GM19395 (cell line): ENCODE results near the gene SZRD1.
A peak's percentile ranks its signal among the peaks of the same experiment; 100 is the strongest.
"Not testable (repeated sequence)": the region's sequence is repeated elsewhere in the genome, so short reads cannot be mapped to it uniquely, and the experiment has no call there.

Experiments used
- ATAC-seq: cut with Tn5 transposase; IDR thresholded peaks from one replicate; pipeline ENCODE4 v1.9.1; 2021; ENCODE audit warnings: mild to moderate bottlenecking, moderate library complexity; ENCODE audit not compliant: unreplicated experiment

SZRD1 gene, protein sequence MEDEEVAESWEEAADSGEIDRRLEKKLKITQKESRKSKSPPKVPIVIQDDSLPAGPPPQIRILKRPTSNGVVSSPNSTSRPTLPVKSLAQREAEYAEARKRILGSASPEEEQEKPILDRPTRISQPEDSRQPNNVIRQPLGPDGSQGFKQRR

DNA sequence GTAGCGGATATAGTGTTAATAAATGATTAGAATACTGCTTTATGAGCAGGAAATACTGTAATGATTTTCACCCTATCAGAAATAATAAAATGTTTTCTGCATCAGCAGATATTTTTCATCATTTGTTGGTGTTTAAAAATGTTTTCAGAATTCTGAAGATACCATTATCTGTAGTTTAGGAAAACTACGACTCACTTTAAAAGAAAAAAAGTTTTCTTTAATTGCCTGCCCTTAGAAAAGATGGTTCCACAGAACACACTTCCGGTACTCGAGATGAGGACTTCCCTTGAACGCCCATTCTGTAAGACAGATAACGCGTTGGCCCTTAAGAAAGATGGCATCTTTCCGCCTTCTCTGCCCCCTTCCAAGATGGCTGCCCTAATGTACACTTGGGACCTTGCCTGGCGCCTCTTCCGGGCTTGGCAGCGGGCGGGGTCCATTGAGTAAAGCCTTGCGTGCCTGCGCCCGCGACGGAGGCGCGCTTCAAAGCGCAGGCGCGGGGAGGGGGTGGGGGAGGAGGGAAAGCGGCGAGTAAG, at the start of gene SZRD1:
TSS of gene SZRD1 (plus strand) at position 521 of the 536 bp plus-strand sequence. CDS start 16 bp downstream, outside the sequence.
- ATAC-seq = peak; percentile 68

DNA sequence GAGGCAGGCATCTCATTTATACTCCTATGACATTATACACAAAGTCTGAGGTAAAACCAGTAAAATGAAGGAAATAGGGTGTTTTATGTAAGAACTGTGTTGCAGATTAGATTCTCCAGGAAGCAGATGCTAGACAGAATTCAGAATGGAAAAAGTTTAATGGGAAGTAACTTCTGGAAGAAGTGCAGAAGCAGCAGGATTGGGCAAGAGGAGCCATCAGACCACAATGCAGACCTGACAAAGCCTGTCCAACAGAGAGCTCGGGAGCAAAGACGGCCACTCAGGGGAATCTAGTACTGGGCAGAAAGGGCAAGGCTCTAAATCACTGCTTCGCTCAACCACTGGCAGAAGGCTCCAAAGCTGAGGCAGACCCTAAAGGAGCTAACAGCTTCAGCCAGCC, 48.5 kb upstream of the SZRD1 start:
- no peak for ATAC-seq

DNA sequence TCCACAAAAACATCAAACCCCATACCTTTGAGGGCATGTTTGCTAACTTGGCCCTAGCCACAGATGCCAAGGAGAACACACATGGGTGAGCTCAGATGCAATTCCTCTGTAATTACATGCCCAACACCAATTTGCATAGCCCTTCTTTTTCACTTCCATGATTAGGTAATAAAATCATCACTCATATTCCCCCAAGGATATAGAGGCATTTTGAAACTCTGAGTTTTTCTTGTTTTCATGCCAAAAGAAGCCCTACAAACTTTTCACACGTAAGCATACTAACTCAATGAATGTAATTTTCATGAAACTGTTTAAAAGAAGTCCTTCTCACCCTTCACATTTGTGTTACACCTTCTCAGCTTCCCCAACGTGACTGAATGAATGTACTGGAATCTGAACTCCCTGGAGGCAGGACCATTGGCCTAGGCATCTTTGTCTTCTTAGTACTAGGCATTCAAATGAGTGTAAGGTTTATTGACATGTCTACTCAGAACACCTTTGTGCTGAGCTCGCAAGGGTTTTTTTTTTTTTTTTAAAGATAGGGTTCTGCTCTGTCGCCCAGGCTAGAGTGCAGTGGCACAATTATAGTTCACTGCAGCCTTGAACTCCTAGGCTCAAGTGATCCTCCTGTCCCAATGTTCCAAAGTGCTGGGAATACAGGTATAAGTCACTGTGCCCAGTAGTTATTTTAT, 45.7 kb upstream of the SZRD1 start:
- ATAC-seq = no peak

DNA sequence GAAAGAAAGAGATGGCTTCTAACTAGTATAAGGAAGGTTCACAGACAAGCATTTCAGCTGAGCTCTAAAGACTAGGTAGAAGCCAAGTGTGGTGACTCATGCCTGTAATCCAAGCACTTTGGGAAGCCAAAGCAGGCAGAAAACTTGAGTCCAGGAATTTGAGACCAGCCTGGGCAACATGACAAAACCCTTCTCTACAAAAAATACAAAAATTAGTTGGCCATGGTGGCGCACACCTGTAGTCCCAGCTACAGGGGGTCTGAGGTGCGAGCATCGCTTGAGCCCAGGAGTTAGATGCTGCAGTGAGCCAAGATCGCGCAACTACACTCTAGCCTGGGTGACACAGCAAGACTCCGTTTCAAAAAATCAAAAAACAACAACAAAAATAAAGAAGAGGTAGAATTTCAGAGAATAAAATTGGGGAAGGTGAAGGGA, 42.6 kb upstream of the SZRD1 start:
- no peak for ATAC-seq

DNA sequence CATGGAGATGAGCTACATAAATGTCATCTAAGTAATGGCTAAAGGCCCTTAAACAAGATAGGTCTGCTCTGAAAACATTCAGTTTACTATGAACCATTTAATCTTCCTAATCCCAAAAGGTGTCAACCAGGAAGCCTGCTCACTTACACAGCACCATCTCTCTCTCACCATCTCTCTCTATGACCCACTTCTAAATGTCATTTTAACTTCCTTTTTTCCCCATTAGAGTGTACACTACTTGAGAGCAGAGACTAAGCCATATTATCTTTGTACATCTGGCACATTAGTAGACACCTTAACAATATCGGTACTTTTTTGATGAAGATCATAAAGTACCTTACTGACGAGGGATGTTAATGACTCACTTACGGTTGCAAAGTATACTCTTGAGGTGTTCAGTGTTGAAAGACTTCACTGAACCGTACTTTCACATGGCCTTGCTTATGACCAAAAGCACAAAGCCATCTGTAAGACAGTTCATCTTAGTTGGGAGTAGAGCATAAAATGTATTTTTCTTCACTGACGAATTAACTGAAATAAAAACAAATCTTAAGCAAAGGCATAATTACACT, 40.1 kb upstream of the SZRD1 start:
- no peak for ATAC-seq

DNA sequence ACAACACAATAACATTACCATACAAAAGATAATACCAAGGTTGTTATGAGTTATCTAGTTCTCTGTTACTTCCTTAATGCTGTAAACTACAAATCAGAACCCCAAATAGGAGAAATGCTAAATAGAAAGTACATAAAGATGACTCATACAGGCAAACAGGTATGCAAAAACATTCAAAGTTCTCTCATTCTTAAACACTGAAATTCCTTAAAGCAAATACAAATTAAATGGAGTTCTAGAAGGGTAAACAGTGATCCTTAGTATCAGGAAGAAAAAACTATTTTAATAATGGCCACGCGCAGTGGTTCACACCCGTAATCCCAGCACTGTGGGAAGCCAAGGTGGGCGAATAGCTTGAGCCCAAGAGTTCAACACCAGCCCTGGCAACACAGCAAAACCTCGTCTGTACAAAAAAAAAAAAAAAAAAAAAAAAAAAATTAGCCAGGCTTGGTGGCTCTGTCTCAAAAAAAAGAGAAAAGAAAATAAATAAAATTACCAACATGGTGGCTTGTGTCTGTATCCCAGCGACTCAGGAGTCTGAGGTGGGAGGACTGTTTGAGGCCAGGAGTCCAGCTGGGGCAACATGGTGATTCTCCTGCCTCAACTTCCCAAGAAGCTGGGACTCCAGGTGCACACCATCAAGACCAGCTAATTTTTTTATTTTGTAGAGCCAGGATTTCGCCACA, 32.2 kb upstream of the SZRD1 start:
- ATAC-seq = no peak

DNA sequence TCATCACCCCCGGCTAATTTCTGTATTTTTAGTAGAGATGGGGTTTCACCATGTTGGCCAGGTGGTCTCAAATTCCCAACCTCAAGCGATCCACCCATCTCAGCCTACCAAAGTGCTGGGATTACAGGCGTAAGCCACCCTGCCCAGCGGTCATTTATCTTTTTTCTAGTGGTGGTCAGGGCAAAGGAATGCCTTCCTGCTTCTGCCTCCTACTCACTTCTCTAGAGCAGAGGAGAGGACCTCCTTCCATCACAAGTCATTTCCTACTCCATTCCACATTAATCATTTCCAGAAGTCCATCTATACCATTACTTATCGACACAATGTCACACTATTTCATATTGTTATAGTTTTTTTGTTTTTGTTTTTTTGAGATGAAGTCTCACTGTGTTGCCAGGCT, 28.1 kb upstream of the SZRD1 start:
- ATAC-seq = no peak

DNA sequence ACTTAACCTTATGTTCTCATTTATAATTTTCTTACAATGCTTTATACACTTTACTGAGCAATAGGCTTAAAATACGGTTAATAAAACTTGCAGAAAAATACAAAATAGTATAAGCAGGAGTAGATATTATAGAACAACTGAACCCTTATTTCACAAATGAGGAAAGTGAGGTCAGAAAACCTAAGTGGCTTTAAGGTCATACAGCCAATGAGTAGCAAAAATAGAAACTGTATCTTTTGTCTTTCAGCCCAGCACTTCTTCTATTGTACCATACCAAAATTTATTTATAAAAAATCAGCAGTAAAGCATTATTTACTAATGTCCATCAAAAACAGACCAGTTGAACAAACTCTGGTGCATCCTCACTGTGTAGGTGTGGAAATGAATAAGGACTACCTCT, 26.4 kb upstream of the SZRD1 start:
- no peak for ATAC-seq

DNA sequence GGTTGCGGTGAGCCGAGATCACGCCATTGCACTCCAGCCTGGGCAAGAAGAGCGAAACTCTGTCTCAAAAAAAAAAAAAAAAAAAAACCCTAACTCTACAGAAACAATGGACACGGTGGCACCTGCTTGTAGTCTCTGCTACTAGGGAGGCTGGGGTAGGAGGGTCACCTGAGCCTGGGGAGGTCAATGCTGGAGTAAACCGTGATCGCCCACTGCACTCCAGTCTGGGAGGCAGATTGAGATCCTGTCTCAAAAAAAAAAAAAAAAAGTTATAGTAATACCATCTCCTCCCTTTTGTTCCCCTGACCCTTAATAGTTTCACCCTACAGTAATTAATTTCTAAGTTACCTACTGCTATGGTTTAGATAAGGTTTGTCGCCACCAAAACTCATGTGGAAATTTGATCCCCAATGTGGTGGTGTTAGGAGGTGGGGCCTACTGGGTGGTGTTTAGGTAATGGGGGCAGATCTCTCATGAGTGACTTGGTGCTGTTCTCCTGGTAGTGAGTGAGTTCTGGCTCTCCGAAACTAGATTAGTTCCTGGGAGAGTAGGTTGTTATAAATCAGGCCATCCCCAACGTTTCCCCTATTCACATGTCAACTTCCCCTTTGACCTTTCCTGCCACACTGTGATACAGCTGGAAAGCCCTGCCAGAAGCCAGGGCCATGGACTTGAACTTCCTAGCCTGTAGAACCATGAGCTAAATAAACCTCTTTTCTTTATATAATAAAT, 24.5 kb upstream of the SZRD1 start:
- no peak for ATAC-seq

DNA sequence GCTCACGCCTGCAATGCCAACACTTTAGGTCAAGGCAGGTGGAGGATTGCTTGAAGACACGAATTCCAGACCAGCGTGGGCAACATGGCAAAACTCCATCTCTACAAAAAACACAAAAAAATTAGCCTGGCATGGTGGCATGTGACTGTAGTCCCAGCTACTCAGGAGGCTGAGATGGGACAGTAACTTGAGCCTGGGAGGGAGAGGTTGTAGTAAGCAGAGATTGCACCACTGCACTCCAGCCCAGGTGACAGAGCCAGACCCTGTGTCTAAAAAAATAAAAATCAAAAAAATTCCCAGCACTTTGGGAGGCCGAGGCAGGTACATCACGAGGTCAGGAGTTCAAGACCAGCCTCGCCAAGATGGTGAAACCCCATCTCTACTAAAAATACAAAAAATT, 23.8 kb upstream of the SZRD1 start:
- ATAC-seq = not testable (repeated sequence)

DNA sequence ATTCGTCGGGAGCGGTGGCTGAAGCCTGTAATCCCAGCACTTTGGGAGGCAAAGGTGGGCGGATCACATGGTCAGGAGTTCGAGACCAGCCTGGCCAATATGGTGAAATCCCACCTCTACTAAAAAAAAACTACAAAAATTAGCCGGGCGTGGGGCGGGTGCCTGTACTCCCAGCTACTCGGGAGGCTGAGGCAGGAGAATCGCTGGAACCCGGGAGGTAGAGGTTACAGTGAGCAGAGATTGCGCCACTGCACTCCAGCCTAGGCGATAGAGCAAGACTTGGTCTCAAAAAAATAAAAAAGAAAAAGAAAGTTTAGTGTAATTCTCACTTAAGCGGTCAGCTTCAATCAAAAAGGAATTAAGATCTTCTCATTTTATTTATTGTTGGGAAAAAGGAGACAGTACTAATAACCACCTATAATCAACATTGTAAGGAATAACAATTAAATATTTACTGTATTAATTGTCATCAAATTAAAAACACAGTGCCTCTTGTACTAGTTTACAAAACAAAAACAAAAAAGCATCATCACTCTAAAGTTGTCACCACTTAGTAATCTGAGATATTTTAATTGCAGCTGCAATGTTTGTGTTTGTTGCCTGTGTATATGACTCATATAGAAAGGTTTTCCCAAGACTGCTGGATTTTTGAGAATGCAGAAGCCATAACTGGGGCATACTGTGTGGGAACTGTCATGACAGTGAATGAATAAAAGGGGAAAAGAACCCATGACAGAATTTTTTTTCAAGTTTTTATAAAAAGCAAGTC, 18.4 kb upstream of the SZRD1 start:
- no peak for ATAC-seq

DNA sequence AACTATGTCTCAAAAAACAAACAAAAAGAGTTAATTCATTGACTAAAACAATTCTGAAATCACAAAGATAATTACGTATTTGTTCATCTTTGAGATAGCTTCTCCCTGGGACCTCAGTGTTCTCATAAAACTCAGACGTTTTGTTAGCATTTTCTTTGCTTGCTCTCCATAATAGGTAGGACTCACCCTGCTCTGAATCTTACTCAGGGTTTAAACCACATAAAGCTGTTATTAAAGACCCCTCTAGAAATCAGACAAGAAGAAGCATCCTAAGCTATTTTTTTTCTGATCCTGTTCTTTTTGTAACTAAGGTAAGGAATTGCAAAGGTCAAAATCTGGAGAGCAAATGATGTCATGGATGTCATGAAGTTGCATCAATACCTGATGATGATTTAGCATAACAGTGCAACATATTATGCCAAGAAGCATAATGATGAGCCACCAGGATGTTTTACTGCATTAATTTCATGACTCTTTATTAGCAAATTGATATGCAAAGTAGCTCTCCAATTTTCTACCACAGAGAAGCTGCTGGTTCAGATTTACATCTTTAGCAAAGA, 17.1 kb upstream of the SZRD1 start:
- no peak for ATAC-seq

DNA sequence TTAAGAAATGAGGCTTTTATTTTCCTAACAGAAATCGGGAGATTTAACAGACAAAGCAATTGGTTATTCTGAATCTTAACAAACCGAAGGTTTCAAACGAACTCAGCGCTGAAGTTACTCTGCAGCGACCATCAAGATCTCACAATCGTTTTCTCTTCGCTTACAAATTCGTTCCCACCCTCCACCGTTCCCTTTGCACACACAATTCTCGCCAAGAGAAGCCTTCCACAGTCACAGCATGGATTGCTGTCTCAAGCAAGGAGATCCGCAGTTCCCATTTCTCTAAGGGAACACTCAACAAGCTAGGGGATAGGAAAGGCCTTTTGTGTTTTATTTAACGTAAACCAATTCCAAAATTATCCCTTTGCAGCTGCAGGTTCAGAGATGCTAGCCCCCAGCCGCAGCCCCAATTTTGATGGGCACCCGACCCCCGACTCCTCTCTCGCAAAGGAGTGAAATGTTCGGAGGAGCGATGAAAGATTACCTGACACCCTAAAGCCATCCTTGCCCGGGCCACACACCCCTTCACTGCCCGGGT, 15.5 kb upstream of the SZRD1 start:
- ATAC-seq = no peak

DNA sequence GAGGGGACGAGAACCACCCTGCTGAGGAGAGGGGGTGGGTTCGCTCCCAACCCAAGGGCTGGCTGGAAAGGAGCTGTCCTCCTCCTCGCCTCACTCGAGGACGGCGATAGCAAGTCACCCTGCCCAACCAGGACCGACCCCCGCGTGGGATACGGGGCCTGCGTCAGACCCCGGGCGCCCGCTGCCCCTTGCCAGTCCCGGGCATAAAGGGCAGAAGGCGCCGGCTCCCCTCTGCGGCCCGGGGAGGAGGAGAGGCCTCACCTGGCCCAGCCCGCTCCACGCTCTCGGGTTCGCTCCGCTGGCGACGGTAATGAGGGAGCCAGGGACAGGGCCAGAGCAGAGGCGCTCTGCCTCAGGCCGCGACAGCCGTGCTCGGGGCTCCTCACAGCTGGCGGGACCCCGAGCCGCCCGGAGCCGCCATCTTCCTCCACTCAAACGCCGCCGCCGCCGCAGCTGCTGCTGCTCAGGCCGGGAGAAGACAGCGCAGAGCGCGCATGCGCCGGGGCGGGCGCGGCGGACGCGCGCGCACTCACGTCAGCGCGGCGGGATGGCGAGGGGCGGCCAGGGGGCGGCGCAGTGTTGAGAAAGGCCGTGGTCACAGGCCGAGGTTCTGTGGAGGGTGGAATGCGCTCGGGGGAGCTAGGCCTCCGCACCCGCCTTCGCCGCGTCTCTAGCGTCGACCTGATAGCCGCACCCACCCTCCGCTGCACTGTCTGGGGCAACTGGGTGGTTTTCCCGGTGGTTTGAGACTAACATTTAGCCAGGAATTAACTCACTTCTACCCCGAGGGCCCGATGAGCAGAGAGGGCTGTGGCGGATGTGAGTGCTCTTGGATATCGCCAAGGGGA, 14.8 kb upstream of the SZRD1 start, which contains the start of gene FBXO42:
TSS of gene FBXO42 (minus strand) at position 487 of the 848 bp plus-strand sequence. CDS start 37,062 bp downstream, outside the sequence.
- peak; percentile 85 for ATAC-seq

DNA sequence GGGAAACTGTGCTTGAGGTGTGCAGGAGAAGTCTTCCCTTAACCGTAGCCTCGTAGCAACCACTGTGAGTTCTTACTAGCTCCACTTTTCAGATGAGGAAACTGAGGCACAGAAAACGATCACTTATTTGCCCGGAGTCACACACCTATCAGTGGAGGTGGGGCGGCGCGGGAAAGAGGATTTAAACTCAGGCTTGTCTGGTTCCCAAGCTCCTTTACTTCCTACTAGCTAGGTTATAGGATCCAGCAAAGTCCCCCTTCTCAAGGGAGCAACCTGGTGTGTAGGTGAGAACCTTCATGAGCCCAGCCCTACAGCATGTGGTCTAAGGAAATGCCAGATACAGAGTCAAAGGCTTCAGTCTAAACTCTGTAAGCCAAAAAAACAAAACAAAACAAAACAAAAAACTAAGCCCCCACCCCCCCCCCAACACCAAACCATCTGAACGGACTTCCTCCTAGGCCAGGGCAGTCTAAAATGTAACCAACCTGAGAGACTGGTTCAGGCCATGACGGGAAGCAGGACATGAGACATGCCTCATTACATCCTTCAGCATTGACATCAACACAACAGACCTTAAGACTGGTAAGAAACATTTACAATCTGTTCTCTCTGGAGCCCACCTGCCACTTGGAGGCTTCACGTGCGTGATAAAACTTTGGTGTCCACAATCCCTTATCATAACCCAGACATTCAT, 14.1 kb upstream of the SZRD1 start:
- ATAC-seq = no peak

DNA sequence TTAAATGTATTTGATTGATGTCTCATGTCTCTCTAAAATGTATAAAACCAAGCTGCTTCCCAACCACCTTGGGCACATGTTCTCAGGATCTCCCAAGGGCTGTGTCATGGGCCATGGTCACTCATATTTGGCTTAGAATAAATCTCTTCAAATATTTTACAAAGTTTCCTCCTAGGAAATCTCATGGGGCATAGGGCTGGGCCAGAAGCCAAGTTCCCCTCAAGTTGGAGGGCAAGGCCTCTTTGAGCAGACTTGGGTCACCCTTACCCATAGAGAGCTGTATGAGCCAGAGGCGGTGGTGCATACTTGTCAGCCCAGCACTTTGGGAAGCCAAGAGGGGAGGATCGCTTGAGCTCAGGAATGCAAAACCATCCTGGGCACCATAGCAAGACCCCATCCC, 12.4 kb upstream of the SZRD1 start:
- ATAC-seq = no peak

DNA sequence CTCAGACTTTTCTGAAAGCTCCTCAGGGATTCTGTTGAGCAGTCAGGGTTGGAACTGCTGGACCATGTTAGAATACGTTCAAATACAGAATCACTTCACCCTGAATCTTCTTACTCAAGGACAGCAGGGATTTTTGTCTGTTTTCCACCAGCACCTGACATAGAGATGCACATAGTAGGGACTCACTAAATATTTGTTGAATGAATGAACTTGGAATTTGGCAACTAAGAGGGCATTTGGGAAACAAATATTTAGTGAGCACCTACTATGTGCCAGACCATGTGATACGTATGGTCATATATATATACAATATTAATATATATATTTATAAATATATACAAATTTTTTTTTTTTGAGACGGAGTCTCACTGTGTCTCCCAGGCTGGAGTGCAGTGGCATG, 10.2 kb upstream of the SZRD1 start:
- ATAC-seq = no peak

DNA sequence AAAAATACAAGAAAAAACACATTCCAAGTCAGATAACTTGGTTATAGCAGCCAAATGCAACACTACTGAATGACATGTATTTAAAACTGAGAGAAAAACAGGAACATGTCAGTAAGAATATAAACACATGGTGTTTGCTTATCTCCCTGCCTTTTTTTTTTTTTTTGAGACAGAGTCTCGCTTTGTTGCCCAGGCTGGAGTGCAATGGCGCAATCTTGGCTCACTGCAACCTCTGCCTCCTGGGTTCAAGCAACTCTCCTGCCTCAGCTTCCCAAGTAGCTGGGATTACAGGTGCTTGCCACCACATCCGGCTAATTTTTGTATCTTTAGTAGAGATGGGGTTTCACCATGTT, 1.9 kb upstream of the SZRD1 start:
- not testable (repeated sequence) for ATAC-seq
